ENCODE results near the gene TTYH2. TPM values are rescaled to one million over a fixed set of nuclear protein-coding genes. Genes with fewer than 3 reads are reported as not detected.
A peak's percentile ranks its signal among the peaks of the same experiment; 100 is the strongest.
"Not testable (repeated sequence)": the region's sequence is repeated elsewhere in the genome, so short reads cannot be mapped to it uniquely, and the experiment has no call there.

TTYH2 gene
- polyA plus RNA-seq, 1 donor from 2014 or later = 0.58 TPM

GRCh38 chr17:74268558-74268957, 55.2 kb downstream of the TTYH2 start:
- H3K4me1 Mint-ChIP-seq = no peaks in the 10 kb centered on the region
- H3K27ac Mint-ChIP-seq = no peak overlapping the region
- H3K27me3 Mint-ChIP-seq = peaks cover 31% of the 10 kb centered on the region
- H3K36me3 Mint-ChIP-seq = no peaks in the 10 kb centered on the region
- H3K9me3 Mint-ChIP-seq = peaks cover 0 to 3% (median 1%) of the 10 kb centered on the region in 3 donors
- no peak overlapping the region for H3K4me3 Mint-ChIP-seq

GRCh38 chr17:74270333-74270732, 57.0 kb downstream of the TTYH2 start:
- Mint-ChIP-seq H3K36me3 (no peaks in the 10 kb centered on the region), H3K27me3 (peaks cover 48% of the 10 kb centered on the region), H3K27ac (no peak overlapping the region), H3K4me1 (peaks cover 0 to 13% (median 6%) of the 10 kb centered on the region in 3 donors), H3K4me3 (no peak overlapping the region), H3K9me3 (peaks cover 0 to 3% (median 1%) of the 10 kb centered on the region in 3 donors)

DNA sequence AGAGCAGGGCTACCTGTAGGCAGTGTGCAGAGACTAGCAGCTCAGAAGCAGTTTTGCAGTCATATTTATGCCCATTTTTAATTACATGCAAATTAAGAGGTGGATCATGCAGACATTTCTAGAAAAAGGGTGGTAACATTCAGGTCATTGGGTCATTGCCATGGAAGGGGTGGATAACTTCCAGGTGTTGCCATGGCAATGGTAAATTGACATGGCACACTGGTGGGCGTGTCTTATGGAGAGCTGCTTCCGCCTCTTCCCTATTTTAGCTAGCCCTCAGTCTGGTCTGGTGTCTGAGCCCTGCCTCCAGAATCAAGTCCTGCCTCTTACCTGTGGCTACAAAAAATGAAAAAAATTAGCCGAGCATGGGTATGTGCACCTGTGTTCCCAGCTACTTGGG, 57.9 kb downstream of the TTYH2 start:
- Mint-ChIP-seq H3K27me3 (peaks cover 49% of the 10 kb centered on the region), H3K27ac (no peak overlapping the region), H3K36me3 (no peaks in the 10 kb centered on the region), H3K4me1 (peaks cover 0 to 13% (median 6%) of the 10 kb centered on the region in 3 donors), H3K9me3 (peaks cover 0 to 3% (median 1%) of the 10 kb centered on the region in 3 donors), H3K4me3 (no peak overlapping the region)

- peaks cover 0 to 3% (median 1%) of the 10 kb centered on the region in 3 donors for H3K9me3 Mint-ChIP-seq
- no peaks in the 10 kb centered on the region for H3K36me3 Mint-ChIP-seq
- peaks cover 49% of the 10 kb centered on the region for H3K27me3 Mint-ChIP-seq
- H3K4me1 Mint-ChIP-seq = peaks cover 0 to 13% (median 6%) of the 10 kb centered on the region in 3 donors
- H3K4me3 Mint-ChIP-seq = no peak overlapping the region
- no peak overlapping the region for H3K27ac Mint-ChIP-seq
Observed at GRCh38 chr17:74271901-74272561, 58.7 kb downstream of the TTYH2 start.

- Mint-ChIP-seq H3K27ac (no peak overlapping the region), H3K9me3 (no peaks in the 10 kb centered on the region), H3K27me3 (peaks cover 49% of the 10 kb centered on the region), H3K4me3 (no peak overlapping the region), H3K4me1 (peaks cover 0 to 13% (median 6%) of the 10 kb centered on the region in 3 donors), H3K36me3 (no peaks in the 10 kb centered on the region)
Observed at GRCh38 chr17:74272731-74273201, 59.4 kb downstream of the TTYH2 start.

DNA sequence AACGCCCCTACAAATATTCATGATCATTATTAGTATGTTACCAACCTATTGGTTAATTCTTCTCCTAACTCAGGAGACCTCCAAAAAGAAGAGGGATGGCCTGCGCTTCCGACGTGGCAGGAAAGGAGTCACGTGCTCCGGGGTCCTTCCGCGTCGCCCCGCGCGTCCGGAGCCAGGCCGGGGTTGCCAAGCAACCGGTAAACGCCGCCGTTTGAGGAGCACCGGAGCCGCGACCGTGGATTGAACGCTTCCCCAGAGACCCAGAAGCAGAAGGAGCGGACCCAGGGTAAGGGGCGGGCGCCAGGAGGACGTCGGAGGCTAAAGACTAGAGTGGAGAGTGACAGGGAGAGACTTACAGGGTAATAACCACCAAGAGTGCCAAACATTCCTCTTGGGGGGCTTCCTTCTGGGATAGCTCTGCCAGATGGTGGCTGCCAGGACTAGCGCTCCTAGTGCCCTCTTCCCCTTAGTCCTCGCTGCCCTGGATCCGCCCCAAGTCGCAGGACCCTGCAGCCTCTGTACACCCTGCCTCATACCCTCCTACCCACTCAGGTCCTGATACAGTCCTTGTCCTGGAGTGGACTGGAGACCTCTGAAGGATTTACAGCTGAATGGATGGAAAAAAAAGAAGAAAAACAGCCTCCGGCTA, 60.8 kb downstream of the TTYH2 start, which contains the start of gene DNAI2:
TSS of gene DNAI2 (plus strand) at position 175 of the 649 bp plus-strand sequence. CDS start 7,584 bp downstream, outside the sequence.
- Mint-ChIP-seq H3K4me1 (peaks cover 0 to 13% (median 6%) of the 10 kb centered on the region in 3 donors), H3K9me3 (no peaks in the 10 kb centered on the region), H3K27me3 (peaks cover 38% of the 10 kb centered on the region), H3K27ac (no peak within 1 kb of the TSS), H3K4me3 (peak within 1 kb of the TSS in 3 of 4 donors; percentile 30 to 86 (median 58)), H3K36me3 (no peaks in the 10 kb centered on the region)

DNA sequence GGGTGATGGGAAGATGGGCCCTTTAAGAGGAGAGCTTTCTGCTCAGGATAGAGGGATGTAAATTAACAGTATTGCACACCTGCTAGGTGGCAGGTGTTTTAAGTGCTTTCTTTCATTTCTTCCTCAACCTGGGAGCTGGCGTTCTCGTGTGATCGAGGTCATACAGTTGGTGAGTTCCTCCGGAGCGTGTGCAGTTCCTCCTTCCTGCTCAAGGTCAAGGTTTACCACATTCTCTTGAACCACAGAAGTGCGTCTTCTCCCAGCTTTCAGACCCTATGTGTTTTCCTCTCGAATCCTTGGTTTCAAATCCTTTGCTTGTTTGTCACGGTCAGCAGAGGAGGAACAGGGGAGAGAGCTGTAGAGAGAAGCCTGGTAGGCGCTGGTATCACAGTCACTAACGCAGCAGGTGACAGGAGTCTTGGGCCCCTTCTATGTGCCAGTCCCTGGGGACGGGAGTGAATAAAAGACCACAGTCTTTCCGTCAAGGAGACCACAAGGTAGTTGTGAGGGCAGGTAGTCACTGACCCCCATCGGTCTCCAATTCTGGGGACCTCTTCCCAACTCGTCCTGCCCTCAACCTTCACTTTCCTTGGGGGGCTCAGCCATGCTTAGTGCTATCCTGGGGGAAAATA, 61.5 kb downstream of the TTYH2 start:
- Mint-ChIP-seq H3K27ac (no peak overlapping the region), H3K4me3 (peak overlapping the region in 2 of 4 donors; percentile 30 to 58), H3K9me3 (no peaks in the 10 kb centered on the region), H3K27me3 (peaks cover 38% of the 10 kb centered on the region), H3K36me3 (no peaks in the 10 kb centered on the region), H3K4me1 (peaks cover 0 to 15% (median 6%) of the 10 kb centered on the region in 3 donors)

- peaks cover 0 to 18% (median 6%) of the 10 kb centered on the region in 3 donors for H3K4me1 Mint-ChIP-seq
- no peak overlapping the region for H3K4me3 Mint-ChIP-seq
- no peak overlapping the region for H3K27ac Mint-ChIP-seq
- H3K27me3 Mint-ChIP-seq = peaks cover 33% of the 10 kb centered on the region
- H3K36me3 Mint-ChIP-seq = no peaks in the 10 kb centered on the region
- H3K9me3 Mint-ChIP-seq = no peaks in the 10 kb centered on the region
Observed at GRCh38 chr17:74276051-74276476, 62.7 kb downstream of the TTYH2 start.

GRCh38 chr17:74276541-74277009, 63.2 kb downstream of the TTYH2 start:
- Mint-ChIP-seq H3K4me1 (peaks cover 0 to 18% (median 6%) of the 10 kb centered on the region in 3 donors), H3K9me3 (no peaks in the 10 kb centered on the region), H3K36me3 (no peaks in the 10 kb centered on the region), H3K27me3 (peaks cover 33% of the 10 kb centered on the region), H3K27ac (no peak overlapping the region), H3K4me3 (no peak overlapping the region)

DNA sequence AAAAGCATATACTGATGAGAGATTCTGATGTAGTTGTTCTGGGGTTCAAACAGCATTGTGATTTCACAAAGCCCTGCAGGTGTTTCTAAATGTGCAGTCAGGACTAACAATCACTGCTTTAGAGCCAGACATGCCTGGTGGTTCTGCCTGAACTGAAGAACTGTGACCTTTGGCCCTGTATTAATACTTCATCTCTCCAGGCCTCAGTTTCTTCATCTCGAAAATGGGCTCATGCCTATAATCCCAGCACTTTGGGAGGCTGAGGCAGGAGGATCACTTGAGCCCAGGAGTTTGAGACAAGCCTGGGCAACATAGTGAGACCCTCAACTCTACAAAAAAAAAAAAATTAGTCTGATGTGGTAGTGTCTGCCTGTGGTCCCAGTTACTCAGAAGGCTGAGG, 64.6 kb downstream of the TTYH2 start:
- Mint-ChIP-seq H3K9me3 (peaks cover 0 to under 1% (median 0%) of the 10 kb centered on the region in 3 donors), H3K27me3 (peaks cover 24% of the 10 kb centered on the region), H3K27ac (no peak overlapping the region), H3K4me3 (no peak overlapping the region), H3K4me1 (peaks cover 0 to 18% (median 7%) of the 10 kb centered on the region in 3 donors), H3K36me3 (no peaks in the 10 kb centered on the region)

GRCh38 chr17:74279617-74280016, 66.2 kb downstream of the TTYH2 start:
- H3K36me3 Mint-ChIP-seq, H3K4me3 Mint-ChIP-seq, H3K9me3 Mint-ChIP-seq: not testable (repeated sequence)
- H3K27me3 Mint-ChIP-seq = peaks cover 11% of the 10 kb centered on the region
- peak overlapping the region in 1 of 3 donors; percentile 81 for H3K27ac Mint-ChIP-seq
- peaks cover 0 to 13% (median 6%) of the 10 kb centered on the region in 3 donors for H3K4me1 Mint-ChIP-seq

DNA sequence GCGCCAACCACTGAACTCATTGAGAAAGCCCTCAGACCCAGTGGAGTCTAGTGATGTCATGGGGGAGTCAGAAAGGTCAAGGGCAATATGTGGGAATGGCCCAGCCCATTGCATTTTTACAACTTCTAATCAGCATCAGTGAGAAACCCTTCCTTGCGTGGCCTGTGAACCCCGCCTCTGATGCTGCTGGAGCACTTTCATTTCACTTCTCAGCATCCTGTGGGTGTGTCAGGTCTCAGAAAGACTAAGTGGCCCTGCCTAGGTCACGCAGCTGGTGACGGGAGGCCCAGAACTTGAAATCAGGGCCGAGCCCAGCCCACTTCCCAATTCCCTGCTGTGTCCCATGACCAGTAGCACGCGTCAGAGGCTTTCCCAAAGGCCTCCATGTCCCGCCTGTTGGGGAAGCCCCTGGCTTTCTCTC, 66.7 kb downstream of the TTYH2 start:
- Mint-ChIP-seq H3K36me3 (no peaks in the 10 kb centered on the region), H3K4me1 (peaks cover 0 to 8% (median 4%) of the 10 kb centered on the region in 3 donors), H3K27ac (peak overlapping the region in 1 of 3 donors; percentile 81), H3K4me3 (no peak overlapping the region), H3K27me3 (peaks cover 11% of the 10 kb centered on the region), H3K9me3 (peaks cover 0 to 1% (median 0%) of the 10 kb centered on the region in 3 donors)

DNA sequence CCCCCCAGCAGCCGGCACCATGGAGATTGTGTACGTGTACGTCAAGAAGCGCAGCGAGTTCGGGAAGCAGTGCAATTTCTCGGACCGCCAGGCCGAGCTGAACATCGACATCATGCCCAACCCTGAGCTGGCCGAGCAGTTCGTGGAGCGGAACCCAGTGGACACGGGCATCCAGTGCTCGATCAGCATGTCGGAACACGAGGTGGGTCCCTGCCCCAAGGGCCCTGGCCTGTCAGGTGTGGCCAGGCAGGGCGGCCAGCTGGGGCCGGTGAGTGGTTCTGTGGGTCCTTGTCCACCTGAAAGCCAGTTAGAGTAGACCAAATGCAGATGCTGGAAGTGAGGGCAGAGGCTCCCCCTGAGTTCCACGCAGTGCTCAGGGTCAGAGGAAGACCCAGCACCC, 68.4 kb downstream of the TTYH2 start:
- Mint-ChIP-seq H3K36me3 (no peaks in the 10 kb centered on the region), H3K27ac (no peak overlapping the region), H3K9me3 (peaks cover 0 to 1% (median 0%) of the 10 kb centered on the region in 3 donors), H3K27me3 (peaks cover 6% of the 10 kb centered on the region), H3K4me3 (no peak overlapping the region), H3K4me1 (peaks cover 0 to 7% (median 4%) of the 10 kb centered on the region in 3 donors)

DNA sequence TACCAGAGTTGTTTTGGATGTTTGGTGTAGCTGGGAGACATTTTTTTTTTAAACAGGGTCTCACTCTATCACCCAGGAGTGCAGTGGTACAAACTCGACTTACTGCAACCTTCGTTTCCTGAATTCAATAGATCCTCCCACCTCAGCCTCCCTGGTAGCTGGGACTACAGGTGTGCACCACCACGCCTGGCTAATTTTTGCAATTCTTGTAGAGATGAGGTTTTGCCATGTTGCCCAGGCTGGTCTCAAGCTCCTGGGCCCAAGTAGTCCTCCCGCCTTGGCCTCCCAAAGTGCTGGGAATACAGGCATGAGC, 68.9 kb downstream of the TTYH2 start:
- not testable (repeated sequence) for H3K36me3 Mint-ChIP-seq, H3K4me1 Mint-ChIP-seq, H3K27ac Mint-ChIP-seq, H3K27me3 Mint-ChIP-seq, H3K9me3 Mint-ChIP-seq, H3K4me3 Mint-ChIP-seq
